Left ventricle myocardium inferior (tissue), 1 donor: ENCODE measurements around the gene NID1. TPM values are rescaled to one million over a fixed set of nuclear protein-coding genes. Genes with fewer than 3 reads are reported as not detected.
A peak's percentile ranks its signal among the peaks of the same experiment; 100 is the strongest.

Source experiments
- DNase-seq: peaks from one replicate; pipeline ENCODE4 v3.0.0-alpha.2; 2020
- H3K27ac ChIP-seq: fragments of 200-600 bp; replicated peaks from 2 replicates; pipeline ENCODE4 v1.8.0; 2021
- H3K27me3 ChIP-seq: fragments of 200-600 bp; 2 replicates; pipeline ENCODE4 v1.8.0; 2021; ENCODE audit warnings: low read depth
- H3K36me3 ChIP-seq: fragments of 200-600 bp; 2 replicates; pipeline ENCODE4 v1.8.0; 2021
- H3K4me1 ChIP-seq: fragments of 200-600 bp; 2 replicates; pipeline ENCODE4 v1.8.0; 2021
- H3K4me3 ChIP-seq: fragments of 200-600 bp; 2 replicates; pipeline ENCODE4 v1.8.0; 2021; ENCODE audit warnings: mild to moderate bottlenecking, moderate library complexity
- H3K9me3 ChIP-seq: fragments of 200-600 bp; replicated peaks from 2 replicates; pipeline ENCODE4 v1.8.0; 2021
- intact Hi-C: fragments of 100-400 bp; cut with micrococcal nuclease; formaldehyde crosslinking; loops from one replicate; pipeline ENCODE4 v1.11.0; 2022
- total RNA-seq: library from RNA; stranded (reverse); fragmentation: NEBNext Ultra II Directional; extraction: Animal tissue kit (Norgen Biotek cat#: 25700); gene quantifications from one replicate; pipeline ENCODE4 v1.2.1, GENCODE V29; 2021
- TF ChIP-seq, protein P1 (sequence below): fragments of 200-600 bp; IDR thresholded peaks from 2 replicates; pipeline ENCODE4 v1.8.0; 2021; ENCODE audit warnings: antibody characterized with exemption, mild to moderate bottlenecking, borderline replicate concordance
- donor health status: DM: no; HTN: yes; CAD: no; lungs with severe emphysema.

Gene NID1
- total RNA-seq, 1 donor from 2014 or later, result 40.4 TPM

DNA sequence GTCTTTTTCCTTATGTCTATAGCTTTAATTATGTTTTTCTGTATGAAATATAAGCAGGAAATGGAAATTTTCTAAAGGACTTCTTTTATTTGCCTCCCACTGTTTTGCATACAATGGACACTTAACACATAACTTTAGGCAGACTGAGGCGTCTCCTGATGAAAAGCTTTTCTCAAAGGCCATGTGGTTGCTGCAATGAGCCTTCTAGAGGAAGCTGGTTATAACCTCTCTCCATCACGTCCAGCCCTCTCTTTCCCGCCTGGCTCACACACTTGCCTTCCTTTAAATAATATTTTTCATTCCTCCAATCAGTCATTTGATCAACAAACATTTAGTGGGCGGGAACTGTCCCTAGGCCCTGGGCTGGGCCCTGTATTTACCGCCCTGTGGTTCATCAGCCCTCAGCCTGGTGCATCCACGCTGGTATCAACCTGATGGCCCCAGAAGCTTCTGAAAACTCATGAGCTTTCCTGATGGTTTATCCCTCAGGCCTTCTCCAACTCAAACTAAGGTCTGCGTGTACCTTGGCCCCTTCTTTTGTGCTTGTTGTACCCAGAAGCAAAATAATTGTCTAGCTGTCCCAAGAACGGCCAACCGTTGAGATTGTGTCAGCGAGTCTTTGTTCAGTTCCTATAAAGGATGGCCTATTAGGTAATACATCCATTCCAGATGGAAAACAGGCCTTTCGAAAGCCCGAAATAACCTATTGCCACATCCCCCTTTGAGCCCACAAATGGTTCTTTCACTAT is 122.8 kb downstream of the NID1 start:
- intact Hi-C loops, result no loop called here
- H3K4me1 ChIP-seq, result peaks cover 29% of the 10 kb centered on the region

DNA sequence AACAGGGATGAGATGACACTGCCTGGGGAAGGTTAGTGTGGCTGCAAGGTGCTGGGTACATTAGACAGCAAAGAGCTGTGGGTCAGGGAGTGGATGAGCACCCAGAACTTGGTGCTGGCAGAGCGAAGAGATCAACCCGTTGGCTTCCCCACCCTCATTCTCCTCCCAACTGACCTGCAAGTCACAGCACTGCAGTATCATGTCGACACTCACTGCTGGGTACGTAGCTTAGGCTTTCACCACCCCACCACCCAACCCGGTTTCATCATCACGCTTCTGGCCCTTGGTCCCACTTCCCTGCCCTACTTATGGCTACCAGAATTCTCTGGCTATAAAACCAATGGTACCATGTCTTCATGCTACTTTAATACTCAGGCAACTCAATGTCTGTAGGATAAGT is 124.6 kb downstream of the NID1 start:
- no peaks in the 10 kb centered on the region for H3K36me3 ChIP-seq
- no peak for DNase-seq
- H3K27me3 ChIP-seq, result no peaks in the 10 kb centered on the region
- H3K9me3 ChIP-seq, result no peaks in the 10 kb centered on the region
- H3K27ac ChIP-seq, result no peak overlapping the region
- TF ChIP-seq, protein P1, sequence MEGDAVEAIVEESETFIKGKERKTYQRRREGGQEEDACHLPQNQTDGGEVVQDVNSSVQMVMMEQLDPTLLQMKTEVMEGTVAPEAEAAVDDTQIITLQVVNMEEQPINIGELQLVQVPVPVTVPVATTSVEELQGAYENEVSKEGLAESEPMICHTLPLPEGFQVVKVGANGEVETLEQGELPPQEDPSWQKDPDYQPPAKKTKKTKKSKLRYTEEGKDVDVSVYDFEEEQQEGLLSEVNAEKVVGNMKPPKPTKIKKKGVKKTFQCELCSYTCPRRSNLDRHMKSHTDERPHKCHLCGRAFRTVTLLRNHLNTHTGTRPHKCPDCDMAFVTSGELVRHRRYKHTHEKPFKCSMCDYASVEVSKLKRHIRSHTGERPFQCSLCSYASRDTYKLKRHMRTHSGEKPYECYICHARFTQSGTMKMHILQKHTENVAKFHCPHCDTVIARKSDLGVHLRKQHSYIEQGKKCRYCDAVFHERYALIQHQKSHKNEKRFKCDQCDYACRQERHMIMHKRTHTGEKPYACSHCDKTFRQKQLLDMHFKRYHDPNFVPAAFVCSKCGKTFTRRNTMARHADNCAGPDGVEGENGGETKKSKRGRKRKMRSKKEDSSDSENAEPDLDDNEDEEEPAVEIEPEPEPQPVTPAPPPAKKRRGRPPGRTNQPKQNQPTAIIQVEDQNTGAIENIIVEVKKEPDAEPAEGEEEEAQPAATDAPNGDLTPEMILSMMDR, result no peak
- peaks cover 36% of the 10 kb centered on the region for H3K4me1 ChIP-seq
- intact Hi-C loops, result no loop called here
- no peak overlapping the region for H3K4me3 ChIP-seq

More for the DNA sequence above, 122.8 kb downstream of the NID1 start:
- H3K4me3 ChIP-seq, result no peak overlapping the region
- no peak overlapping the region for H3K27ac ChIP-seq
- no peak for DNase-seq
- no peaks in the 10 kb centered on the region for H3K27me3 ChIP-seq
- no peaks in the 10 kb centered on the region for H3K36me3 ChIP-seq
- TF ChIP-seq, protein P1, result no peak
- H3K9me3 ChIP-seq, result no peaks in the 10 kb centered on the region

DNA sequence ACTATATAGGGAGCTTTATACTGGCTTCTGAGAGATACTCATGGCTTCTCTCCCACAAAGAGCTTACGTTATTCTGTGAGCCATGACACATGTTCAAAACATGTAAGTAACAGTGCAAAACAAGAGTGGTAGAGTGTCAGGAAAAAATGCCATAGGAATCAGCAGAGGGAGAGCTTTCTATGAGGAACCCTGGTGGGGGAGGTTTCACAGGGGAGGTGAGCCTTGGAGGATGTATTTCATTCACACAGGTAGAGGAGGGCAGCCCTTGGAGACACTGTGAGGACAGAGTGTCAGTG is 125.5 kb downstream of the NID1 start:
- Histone ChIP-seq H3K4me1 (peaks cover 35% of the 10 kb centered on the region), H3K27ac (peak overlapping the region; percentile 70), H3K27me3 (no peaks in the 10 kb centered on the region), H3K36me3 (no peaks in the 10 kb centered on the region), H3K4me3 (no peak overlapping the region), H3K9me3 (no peaks in the 10 kb centered on the region)
- intact Hi-C loops, result no loop called here
- TF ChIP-seq, protein P1, result no peak
- no peak for DNase-seq

DNA sequence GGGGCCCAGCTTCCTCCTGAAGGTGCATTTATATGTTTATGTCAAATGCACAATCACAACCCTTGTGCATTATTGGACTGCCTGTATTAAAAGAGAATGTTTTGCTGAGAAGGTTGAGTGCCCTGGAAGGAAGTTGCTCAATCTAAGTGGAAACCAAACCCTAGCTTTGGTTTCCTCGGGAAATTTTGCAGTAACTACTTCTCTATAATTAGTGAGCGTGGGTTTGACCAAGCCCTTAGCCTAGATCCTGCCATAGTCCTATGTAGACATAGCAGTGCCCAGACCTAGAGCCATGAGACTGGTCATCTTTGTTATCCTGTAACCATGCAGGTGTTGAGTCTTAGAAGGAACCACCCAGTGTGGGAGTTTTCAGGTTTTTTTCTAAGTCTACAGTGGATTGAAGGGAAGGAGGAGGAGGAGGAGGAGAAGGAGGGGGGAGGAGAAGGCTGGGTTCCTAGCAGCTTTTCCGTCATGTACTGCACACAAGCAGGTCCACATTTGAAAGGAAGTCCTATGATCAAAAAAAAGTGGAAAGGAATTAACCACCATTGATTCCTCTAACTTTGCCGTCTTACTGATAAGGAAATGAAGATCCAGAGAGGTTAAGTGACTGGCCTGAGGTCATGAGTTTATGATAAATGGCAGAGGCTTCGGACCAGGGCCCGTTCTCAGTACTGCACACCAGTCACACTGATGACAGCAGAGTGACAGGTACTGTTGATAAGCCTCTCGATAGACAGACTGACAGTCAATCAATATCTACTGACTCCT is 126.0 kb downstream of the NID1 start:
- TF ChIP-seq, protein P1, result no peak
- no peaks in the 10 kb centered on the region for H3K9me3 ChIP-seq
- intact Hi-C loops, result no loop called here

DNA sequence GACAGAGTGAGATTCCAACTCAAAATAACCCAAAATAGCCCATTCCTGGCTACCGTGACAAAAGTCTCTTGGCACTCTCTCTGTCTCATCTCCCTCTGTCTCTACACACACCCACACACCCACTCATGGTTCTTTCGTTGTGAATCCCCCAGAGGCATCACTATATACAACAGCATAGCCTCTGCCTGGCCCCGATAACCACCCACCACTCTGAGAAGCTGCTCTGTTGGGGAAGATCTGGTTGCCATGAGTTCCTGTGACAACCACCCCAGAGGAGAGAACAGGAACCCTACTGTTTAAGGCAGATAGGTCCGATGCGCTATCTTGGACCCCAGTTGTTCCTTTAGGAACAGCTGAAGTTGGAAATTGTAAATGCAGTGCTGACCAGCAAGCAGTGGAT is 127.8 kb downstream of the NID1 start:
- H3K9me3 ChIP-seq, result no peaks in the 10 kb centered on the region
- no peak overlapping the region for H3K4me3 ChIP-seq
- no peaks in the 10 kb centered on the region for H3K27me3 ChIP-seq
- DNase-seq, result no peak
- H3K27ac ChIP-seq, result no peak overlapping the region
- no peaks in the 10 kb centered on the region for H3K36me3 ChIP-seq
- intact Hi-C loops, result no loop called here
- TF ChIP-seq, protein P1, result no peak
- H3K4me1 ChIP-seq, result peaks cover 25% of the 10 kb centered on the region

More for the DNA sequence above, 126.0 kb downstream of the NID1 start:
- Histone ChIP-seq H3K4me3 (no peak overlapping the region), H3K27me3 (no peaks in the 10 kb centered on the region), H3K36me3 (no peaks in the 10 kb centered on the region), H3K27ac (peak overlapping the region; percentile 70), H3K4me1 (peaks cover 30% of the 10 kb centered on the region)
- DNase-seq, result no peak
